NCI-H748 (cell line): ENCODE measurements around the gene XPOT.

ENCODE experiments used
- DNase-seq: peaks from one replicate; lab custom pipeline; 2025; ENCODE audit not compliant: unreplicated experiment; lab: John Stamatoyannopoulos, UW

Gene XPOT

GRCh38 chr12:64466178-64466577 lies 62.0 kb downstream of the XPOT start:
- no peak for DNase-seq

- no peak for DNase-seq
These were observed 64.8 kb downstream of the XPOT start for GRCh38 chr12:64468966-64469365.

DNA sequence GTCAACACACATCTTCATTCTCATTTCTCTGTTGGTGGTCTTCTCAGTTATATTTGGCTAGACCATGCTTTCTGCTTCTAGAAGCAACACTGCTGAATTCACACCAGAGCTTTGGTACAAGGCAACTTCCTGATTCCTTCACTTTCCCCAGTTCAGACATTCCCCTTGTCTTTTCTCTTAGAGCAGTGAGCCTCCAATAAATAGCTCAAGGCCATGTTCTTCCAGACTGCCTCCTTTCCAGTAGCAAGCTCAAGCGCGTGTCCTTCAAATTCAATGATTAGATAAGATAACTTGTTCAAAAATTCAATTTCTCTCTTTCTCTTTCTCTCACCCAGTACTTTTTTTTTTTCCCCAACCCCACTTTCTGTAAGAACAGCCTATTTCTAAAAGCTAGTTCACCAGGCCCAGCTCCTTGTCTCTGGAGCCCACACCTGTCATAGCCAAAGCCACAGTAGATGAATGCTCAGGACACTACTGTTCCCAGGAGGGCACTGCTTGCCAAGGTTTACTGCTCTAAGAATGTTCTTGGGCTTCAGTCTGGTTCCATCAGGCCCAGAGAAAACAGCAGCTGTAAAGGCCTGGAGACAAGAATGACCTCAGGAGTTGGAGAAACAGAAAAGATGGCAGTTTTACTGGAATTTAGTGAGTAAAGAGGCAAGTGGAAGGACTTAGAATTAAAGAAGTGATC lies 65.4 kb downstream of the XPOT start:
- no peak for DNase-seq

DNA sequence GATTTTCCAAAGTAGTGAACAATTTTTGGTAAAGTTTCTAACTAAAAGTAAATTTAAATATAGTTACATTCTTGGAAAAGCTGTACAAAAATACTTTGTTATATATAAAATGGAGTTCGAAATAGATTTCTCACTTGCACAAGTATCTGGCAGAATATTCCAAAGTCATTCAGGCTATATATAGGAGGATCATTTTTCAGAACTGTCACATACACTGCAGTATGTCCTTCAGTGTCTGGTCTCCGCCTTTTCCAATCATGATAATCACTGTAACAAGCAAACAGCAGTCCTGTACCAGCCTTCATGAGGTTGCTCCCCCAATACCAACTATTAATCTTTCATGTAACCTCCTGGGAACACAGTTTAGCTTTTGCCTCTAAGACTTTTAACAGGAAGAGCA lies 66.3 kb downstream of the XPOT start:
- no peak for DNase-seq

- no peak for DNase-seq
These were observed 69.0 kb downstream of the XPOT start for GRCh38 chr12:64473176-64473575.

- no peak for DNase-seq
These were observed 71.3 kb downstream of the XPOT start for GRCh38 chr12:64475518-64475917.

GRCh38 chr12:64476844-64477243 lies 72.7 kb downstream of the XPOT start:
- DNase-seq = no peak

GRCh38 chr12:64478661-64479060 lies 74.5 kb downstream of the XPOT start:
- DNase-seq = no peak

DNA sequence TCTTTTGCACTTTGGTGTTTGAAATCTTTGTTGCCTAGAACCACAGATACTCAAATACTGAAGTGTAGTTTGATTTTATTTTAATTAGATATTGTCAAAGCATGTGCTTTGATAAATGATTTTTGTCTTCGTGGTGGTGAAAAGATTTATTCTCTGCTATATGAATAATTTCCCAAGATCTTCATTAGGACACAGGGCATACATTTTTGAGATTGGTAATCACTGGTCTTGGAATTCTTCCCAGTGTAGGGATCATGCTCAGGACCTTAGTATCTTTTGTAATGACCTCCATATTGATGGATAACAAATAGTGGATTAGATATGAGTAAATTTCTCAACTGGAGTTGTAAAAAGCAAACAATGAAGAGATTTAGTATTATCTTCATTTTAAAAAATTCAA lies 76.0 kb downstream of the XPOT start:
- no peak for DNase-seq

DNA sequence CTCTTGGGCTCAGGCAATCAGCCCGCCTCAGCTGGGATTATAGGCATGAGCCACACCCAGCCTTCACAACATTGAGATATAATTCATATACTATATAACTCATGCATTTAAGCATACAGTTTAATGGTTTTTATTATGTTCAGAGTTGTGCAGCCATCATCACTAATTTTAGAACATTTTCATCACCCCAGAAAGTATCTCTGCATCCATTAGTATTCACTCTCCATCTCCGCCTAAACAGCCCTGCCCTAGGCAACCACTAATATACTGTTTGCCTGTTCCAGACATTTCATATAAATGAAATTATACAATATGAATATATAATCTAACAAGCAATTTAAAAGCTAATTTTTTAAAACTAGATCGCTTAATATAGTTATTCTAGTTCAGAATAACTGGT lies 82.5 kb downstream of the XPOT start:
- DNase-seq = no peak

DNA sequence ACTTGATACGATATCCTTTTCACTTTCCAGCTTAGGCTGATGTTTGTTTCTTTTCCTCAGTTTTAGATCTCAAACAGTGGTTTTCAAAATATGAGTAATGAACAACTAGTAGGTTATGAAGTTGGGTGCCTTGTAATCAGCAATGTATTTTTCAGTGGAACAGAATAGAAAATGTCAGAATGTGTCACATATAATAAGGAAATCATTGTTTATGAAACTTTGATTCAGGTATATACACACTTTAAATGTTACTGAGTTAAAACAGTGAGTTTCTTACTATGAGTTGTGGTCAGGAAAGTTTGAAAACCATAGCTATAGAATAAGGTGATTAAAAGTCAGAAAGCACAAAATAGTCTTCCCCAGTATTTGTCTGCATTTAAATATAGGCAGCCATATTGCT lies 87.5 kb downstream of the XPOT start:
- DNase-seq = no peak

GRCh38 chr12:64493513-64493912 lies 89.3 kb downstream of the XPOT start:
- no peak for DNase-seq

DNA sequence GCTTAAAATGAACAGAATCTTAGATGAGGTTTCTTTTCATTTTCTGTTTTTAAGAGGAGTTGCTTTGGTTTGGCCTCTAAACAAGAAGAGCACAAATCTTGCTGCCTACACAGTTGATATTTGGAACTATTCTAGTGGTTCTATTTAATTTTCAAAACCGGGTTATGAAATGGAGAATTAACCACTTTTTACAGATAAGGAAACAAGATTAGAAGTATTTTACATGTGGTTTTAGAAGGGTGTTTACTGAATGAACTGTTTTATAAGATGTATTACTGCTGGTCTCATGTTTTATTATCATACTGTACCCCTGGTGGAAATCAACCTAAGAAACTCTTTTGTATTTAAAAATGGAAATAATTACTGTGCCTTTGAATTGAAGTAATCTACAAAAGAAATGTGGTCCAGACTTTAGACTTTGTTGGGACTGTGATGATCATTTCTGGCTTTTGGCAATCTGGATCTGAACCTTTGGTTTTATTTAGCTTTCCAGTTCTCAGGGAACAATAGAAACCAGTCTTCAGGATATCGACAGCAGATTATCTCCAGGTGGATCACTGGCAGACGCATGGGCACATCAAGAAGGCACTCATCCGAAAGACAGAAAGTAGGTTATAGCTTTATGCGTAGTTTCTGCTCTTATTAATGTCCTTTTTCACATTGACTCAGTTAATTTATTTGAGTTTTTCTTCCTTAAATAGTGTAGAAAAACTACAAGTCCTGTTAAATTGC lies 91.0 kb downstream of the XPOT start:
- DNase-seq = no peak

DNA sequence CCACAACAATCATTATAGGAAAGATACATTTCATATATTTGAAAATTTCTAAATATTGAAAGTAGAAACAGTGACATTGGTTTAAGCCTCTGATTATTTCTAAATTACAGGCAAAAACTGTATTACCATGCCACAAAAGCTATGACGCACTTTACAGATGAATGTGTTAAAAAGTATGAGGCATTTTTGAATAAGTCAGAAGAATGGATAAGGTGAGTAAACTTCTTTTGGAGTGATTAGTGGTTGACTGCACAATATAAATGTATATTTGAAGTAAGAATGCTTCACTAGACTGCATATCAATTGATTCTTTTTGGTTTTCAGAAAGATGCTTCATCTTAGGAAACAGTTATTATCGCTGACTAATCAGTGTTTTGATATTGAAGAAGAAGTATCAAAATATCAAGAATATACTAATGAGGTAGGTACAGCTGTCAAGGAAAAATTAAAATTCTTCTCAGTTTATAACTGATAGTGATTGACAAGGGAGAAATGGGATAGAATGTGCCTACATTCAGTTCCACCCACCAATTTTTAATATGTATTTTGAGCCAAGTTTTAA lies 92.7 kb downstream of the XPOT start:
- no peak for DNase-seq

DNA sequence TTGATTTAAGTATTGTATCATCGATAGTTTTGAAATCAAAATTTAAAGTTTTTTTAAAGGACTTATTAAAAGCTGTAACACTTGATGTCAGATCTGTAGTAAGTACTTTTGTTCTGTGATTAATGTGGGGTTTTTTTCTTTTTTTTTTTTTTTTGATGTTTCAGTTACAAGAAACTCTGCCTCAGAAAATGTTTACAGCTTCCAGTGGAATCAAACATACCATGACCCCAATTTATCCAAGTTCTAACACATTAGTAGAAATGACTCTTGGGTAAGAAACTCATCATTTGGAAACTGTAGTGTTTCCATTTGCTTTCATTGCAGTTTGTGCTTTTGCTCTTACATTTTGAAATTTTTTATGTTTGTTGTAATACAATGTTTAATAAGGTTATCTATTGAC lies 93.3 kb downstream of the XPOT start:
- DNase-seq = no peak

GRCh38 chr12:64497903-64498302 lies 93.7 kb downstream of the XPOT start:
- no peak for DNase-seq

DNA sequence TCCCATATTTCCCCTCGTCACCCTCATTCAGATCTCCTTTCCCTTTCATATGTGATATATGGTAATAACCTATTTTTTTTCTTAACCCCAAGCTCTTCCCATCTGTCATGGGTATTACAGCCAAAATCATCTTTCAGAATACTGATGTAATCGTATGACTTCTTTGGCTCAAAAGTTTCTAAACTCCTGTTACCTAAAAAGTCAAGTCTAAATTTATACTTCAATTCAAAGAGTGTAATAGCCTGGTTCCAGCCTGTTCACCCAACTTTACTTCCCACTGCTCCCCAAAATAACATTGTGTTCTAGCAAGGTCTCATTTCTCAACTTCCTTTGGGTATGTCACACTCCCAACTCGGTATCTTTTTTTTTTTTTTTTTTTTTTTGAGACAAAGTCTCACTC lies 96.2 kb downstream of the XPOT start:
- DNase-seq = no peak
